ENCODE measurements around the gene TPSAB1. TPM values are rescaled to one million over a fixed set of nuclear protein-coding genes. Genes with fewer than 3 reads are reported as not detected.

TPSAB1 gene
- total RNA-seq, 1 donor from 2014 or later, result not detected

DNA sequence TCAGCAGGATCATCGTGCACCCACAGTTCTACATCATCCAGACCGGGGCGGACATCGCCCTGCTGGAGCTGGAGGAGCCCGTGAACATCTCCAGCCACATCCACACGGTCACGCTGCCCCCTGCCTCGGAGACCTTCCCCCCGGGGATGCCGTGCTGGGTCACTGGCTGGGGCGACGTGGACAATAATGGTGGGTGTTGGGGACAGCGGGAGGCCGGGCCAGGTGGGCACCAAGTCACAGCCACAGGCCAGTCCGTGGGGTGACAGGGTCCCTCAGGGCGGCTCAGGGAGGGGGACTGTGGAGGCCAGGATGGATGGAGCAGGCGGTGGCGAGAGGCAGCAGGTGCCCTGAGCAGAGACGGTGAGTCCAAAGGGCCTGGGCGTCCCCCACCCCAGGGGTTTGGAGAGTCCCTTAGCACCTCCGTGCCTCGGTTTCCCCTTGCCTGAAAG lies 16.4 kb downstream of the TPSAB1 start:
- H3K4me3 Mint-ChIP-seq (ENCODE audit: unreplicated experiment), result no peak overlapping the region
- H3K9ac ChIP-seq (ENCODE audit: low read length), result no peak overlapping the region
- H3K9me3 Mint-ChIP-seq (ENCODE audit: unreplicated experiment), result no peaks in the 10 kb centered on the region
- H3K9me3 ChIP-seq (ENCODE audit: insufficient read depth, low read depth, low read length), result no peaks in the 10 kb centered on the region
- H3K79me2 ChIP-seq (ENCODE audit: insufficient read depth, low read length), result no peaks in the 10 kb centered on the region
- FAIRE-seq (no peak), DNase-seq (ENCODE audit: low read depth) (no peak)
- H3K27me3 Mint-ChIP-seq (ENCODE audit: low read depth, unreplicated experiment), result peaks cover 18% of the 10 kb centered on the region
- H3K27ac ChIP-seq (ENCODE audit: low read depth, low read length), result no peak overlapping the region
- H3K4me1 Mint-ChIP-seq (ENCODE audit: low read depth, unreplicated experiment), result no peaks in the 10 kb centered on the region
- peaks cover 26% of the 10 kb centered on the region for H3K27me3 ChIP-seq (ENCODE audit: insufficient read depth, low read length)
- no peak overlapping the region for H3K27ac Mint-ChIP-seq (ENCODE audit: unreplicated experiment)
- no peaks in the 10 kb centered on the region for H3K36me3 Mint-ChIP-seq (ENCODE audit: low read depth, unreplicated experiment)
- H3K4me3 ChIP-seq (ENCODE audit: insufficient read depth, low read depth, low read length), result no peak overlapping the region
- TF ChIP-seq, protein P1, sequence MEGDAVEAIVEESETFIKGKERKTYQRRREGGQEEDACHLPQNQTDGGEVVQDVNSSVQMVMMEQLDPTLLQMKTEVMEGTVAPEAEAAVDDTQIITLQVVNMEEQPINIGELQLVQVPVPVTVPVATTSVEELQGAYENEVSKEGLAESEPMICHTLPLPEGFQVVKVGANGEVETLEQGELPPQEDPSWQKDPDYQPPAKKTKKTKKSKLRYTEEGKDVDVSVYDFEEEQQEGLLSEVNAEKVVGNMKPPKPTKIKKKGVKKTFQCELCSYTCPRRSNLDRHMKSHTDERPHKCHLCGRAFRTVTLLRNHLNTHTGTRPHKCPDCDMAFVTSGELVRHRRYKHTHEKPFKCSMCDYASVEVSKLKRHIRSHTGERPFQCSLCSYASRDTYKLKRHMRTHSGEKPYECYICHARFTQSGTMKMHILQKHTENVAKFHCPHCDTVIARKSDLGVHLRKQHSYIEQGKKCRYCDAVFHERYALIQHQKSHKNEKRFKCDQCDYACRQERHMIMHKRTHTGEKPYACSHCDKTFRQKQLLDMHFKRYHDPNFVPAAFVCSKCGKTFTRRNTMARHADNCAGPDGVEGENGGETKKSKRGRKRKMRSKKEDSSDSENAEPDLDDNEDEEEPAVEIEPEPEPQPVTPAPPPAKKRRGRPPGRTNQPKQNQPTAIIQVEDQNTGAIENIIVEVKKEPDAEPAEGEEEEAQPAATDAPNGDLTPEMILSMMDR (IDR thresholded peaks at IDR 0.05; ENCODE audit: insufficient read depth, low read depth, low read length), result no peak
- no peak for TF ChIP-seq EZH2 (IDR thresholded peaks at IDR 0.05; ENCODE audit: insufficient read depth, low read length)
- H3K4me2 ChIP-seq (ENCODE audit: low read length), result no peak overlapping the region
- H2AFZ ChIP-seq (ENCODE audit: low read depth, low read length), result no peak overlapping the region
- H3K36me3 ChIP-seq (ENCODE audit: insufficient read depth, low read length), result no peaks in the 10 kb centered on the region
- H3K4me1 ChIP-seq (ENCODE audit: insufficient read depth, low read length), result no peaks in the 10 kb centered on the region
- H4K20me1 ChIP-seq (ENCODE audit: insufficient read depth, low read length), result no peaks in the 10 kb centered on the region

DNA sequence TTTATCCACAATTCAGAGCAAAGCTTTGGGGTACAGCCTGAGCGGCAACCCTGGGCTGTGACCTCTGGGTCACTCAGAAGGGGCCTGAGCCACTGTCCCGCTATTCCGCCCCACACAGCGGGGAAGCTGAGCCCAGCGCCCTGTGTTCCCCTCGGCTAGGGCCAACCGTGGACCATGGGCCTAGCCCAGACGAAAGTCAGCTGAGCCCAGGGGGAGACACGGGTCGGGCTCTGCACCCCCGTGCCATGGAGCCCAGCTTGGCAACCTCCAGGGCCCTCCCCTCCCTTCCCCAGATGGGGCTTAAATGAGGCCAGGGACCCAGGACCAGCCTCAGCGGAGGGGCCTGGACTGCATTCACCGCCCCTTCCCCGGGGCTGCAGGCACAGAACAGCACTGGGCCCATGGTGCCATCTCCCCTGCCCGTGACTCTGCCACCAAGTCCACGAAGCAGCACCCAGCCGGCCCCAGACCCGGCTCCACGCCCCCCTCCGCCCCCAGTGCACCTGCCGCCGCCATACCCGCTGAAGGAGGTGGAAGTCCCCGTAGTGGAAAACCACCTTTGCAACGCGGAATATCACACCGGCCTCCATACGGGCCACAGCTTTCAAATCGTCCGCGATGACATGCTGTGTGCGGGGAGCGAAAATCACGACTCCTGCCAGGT lies 17.2 kb downstream of the TPSAB1 start:
- H3K9me3 ChIP-seq (ENCODE audit: insufficient read depth, low read depth, low read length), result no peaks in the 10 kb centered on the region
- H3K27ac ChIP-seq (ENCODE audit: low read depth, low read length), result no peak overlapping the region
- TF ChIP-seq EZH2 (IDR thresholded peaks at IDR 0.05; ENCODE audit: insufficient read depth, low read length), result no peak
- TF ChIP-seq, protein P1 (IDR thresholded peaks at IDR 0.05; ENCODE audit: insufficient read depth, low read depth, low read length), result no peak
- Mint-ChIP-seq H3K36me3 (ENCODE audit: low read depth, unreplicated experiment) (no peaks in the 10 kb centered on the region), H3K27ac (ENCODE audit: unreplicated experiment) (no peak overlapping the region), H3K27me3 (ENCODE audit: low read depth, unreplicated experiment) (peaks cover 24% of the 10 kb centered on the region), H3K4me1 (ENCODE audit: low read depth, unreplicated experiment) (no peaks in the 10 kb centered on the region), H3K4me3 (ENCODE audit: unreplicated experiment) (no peak overlapping the region), H3K9me3 (ENCODE audit: unreplicated experiment) (no peaks in the 10 kb centered on the region)
- no peaks in the 10 kb centered on the region for H4K20me1 ChIP-seq (ENCODE audit: insufficient read depth, low read length)
- H2AFZ ChIP-seq (ENCODE audit: low read depth, low read length), result no peak overlapping the region
- FAIRE-seq (no peak), DNase-seq (ENCODE audit: low read depth) (no peak)
- H3K9ac ChIP-seq (ENCODE audit: low read length), result no peak overlapping the region
- H3K4me1 ChIP-seq (ENCODE audit: insufficient read depth, low read length), result no peaks in the 10 kb centered on the region
- no peak overlapping the region for H3K4me2 ChIP-seq (ENCODE audit: low read length)
- no peak overlapping the region for H3K4me3 ChIP-seq (ENCODE audit: insufficient read depth, low read depth, low read length)
- peaks cover 26% of the 10 kb centered on the region for H3K27me3 ChIP-seq (ENCODE audit: insufficient read depth, low read length)
- H3K79me2 ChIP-seq (ENCODE audit: insufficient read depth, low read length), result no peaks in the 10 kb centered on the region
- H3K36me3 ChIP-seq (ENCODE audit: insufficient read depth, low read length), result no peaks in the 10 kb centered on the region

DNA sequence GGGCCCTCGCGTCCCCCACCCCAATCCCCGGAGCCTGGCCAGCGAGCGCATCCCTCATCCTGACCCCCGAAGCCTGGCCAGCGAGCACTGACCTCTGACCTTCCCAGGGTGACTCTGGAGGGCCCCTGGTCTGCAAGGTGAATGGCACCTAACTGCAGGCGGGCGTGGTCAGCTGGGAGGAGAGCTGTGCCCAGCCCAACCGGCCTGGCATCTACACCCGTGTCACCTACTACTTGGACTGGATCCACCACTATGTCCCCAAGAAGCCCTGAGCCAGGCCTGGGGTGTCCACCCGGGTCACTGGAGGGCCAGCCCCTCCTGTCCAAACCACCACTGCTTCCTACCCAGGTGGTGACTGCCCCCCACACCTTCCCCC lies 17.7 kb downstream of the TPSAB1 start:
- Mint-ChIP-seq H3K27me3 (ENCODE audit: low read depth, unreplicated experiment) (peaks cover 24% of the 10 kb centered on the region), H3K4me1 (ENCODE audit: low read depth, unreplicated experiment) (no peaks in the 10 kb centered on the region), H3K4me3 (ENCODE audit: unreplicated experiment) (no peak overlapping the region), H3K36me3 (ENCODE audit: low read depth, unreplicated experiment) (no peaks in the 10 kb centered on the region), H3K27ac (ENCODE audit: unreplicated experiment) (no peak overlapping the region), H3K9me3 (ENCODE audit: unreplicated experiment) (no peaks in the 10 kb centered on the region)
- H3K9ac ChIP-seq (ENCODE audit: low read length), result no peak overlapping the region
- no peak for DNase-seq (ENCODE audit: low read depth)
- no peak overlapping the region for H3K27ac ChIP-seq (ENCODE audit: low read depth, low read length)
- H4K20me1 ChIP-seq (ENCODE audit: insufficient read depth, low read length), result no peaks in the 10 kb centered on the region
- no peak overlapping the region for H3K4me2 ChIP-seq (ENCODE audit: low read length)
- H3K36me3 ChIP-seq (ENCODE audit: insufficient read depth, low read length), result no peaks in the 10 kb centered on the region
- H2AFZ ChIP-seq (ENCODE audit: low read depth, low read length), result no peak overlapping the region
- no peaks in the 10 kb centered on the region for H3K9me3 ChIP-seq (ENCODE audit: insufficient read depth, low read depth, low read length)
- H3K27me3 ChIP-seq (ENCODE audit: insufficient read depth, low read length), result peaks cover 26% of the 10 kb centered on the region
- TF ChIP-seq EZH2 (IDR thresholded peaks at IDR 0.05; ENCODE audit: insufficient read depth, low read length), result no peak
- TF ChIP-seq, protein P1 (IDR thresholded peaks at IDR 0.05; ENCODE audit: insufficient read depth, low read depth, low read length), result no peak
- no peak for FAIRE-seq
- H3K4me3 ChIP-seq (ENCODE audit: insufficient read depth, low read depth, low read length), result no peak overlapping the region
- H3K4me1 ChIP-seq (ENCODE audit: insufficient read depth, low read length), result no peaks in the 10 kb centered on the region
- H3K79me2 ChIP-seq (ENCODE audit: insufficient read depth, low read length), result no peaks in the 10 kb centered on the region
